ENCODE results near the gene UPF3B. TPM values are rescaled to one million over a fixed set of nuclear protein-coding genes. Genes with fewer than 3 reads are reported as not detected.

The UPF3B gene
- total and polyA plus RNA-seq, 10 of the 15 experiments (the other 5 are each of a cell fraction or from before 2014, with no cell fraction given): 5.7 to 35.3 (median 22.1) TPM

DNA sequence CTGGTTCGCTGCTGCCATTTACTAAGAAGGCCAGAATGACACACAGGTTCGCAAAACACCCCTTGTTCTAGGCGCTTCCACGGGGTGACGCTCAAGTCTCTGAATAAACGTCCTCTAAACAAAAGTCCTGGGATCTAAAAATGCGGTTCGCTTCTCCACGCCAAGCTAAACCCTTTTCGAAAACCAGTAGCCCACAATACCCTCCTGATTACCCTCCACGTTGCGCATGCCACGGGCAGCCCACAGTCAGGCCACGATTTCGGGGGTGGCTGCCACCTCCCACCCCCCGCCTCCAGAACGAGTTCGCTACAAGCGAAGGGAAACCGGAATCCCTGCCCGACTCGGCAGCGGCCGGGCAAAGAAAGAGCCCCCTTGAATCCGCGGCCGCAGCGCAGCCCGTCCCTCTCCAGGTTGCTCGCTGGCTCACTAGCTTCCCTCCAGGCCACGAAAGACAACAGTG lies 61.8 kb downstream of the UPF3B start (continued):
- TF ChIP-seq, protein P1, sequence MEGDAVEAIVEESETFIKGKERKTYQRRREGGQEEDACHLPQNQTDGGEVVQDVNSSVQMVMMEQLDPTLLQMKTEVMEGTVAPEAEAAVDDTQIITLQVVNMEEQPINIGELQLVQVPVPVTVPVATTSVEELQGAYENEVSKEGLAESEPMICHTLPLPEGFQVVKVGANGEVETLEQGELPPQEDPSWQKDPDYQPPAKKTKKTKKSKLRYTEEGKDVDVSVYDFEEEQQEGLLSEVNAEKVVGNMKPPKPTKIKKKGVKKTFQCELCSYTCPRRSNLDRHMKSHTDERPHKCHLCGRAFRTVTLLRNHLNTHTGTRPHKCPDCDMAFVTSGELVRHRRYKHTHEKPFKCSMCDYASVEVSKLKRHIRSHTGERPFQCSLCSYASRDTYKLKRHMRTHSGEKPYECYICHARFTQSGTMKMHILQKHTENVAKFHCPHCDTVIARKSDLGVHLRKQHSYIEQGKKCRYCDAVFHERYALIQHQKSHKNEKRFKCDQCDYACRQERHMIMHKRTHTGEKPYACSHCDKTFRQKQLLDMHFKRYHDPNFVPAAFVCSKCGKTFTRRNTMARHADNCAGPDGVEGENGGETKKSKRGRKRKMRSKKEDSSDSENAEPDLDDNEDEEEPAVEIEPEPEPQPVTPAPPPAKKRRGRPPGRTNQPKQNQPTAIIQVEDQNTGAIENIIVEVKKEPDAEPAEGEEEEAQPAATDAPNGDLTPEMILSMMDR (IDR thresholded peaks at IDR 0.05 in 2 of 3, conservative IDR thresholded peaks at IDR 0.05 in 1 of 3; ENCODE audit: control insufficient read depth in 2 of 3, extremely low read depth in 1 of 3, insufficient read depth in 1 of 3, low read depth in 3 of 3, low read length in 3 of 3): peak; percentile 10 to 38 (median 25); a peak in 3 of 6 replicates
- TF ChIP-seq CBFB (IDR thresholded peaks at IDR 0.05; ENCODE audit: low read depth) (no peak), ZNF274 (IDR thresholded peaks at IDR 0.05; ENCODE audit: insufficient read depth, insufficient read length) (no peak), ZSCAN29 (IDR thresholded peaks at IDR 0.05) (no peak), NFXL1 (IDR thresholded peaks at IDR 0.05; ENCODE audit: borderline replicate concordance) (no peak), DPF2 (IDR thresholded peaks at IDR 0.05) (0 out of 2 replicates have a peak, but pooled peaks have one; percentile 22), SMARCA5 (IDR thresholded peaks at IDR 0.05) (no peak), POLR2A (IDR thresholded peaks at IDR 0.05; ENCODE audit: low read depth, low read length) (no peak)
- TF ChIP-seq, protein P2, sequence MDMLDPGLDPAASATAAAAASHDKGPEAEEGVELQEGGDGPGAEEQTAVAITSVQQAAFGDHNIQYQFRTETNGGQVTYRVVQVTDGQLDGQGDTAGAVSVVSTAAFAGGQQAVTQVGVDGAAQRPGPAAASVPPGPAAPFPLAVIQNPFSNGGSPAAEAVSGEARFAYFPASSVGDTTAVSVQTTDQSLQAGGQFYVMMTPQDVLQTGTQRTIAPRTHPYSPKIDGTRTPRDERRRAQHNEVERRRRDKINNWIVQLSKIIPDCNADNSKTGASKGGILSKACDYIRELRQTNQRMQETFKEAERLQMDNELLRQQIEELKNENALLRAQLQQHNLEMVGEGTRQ (IDR thresholded peaks at IDR 0.05; ENCODE audit: borderline replicate concordance, low read depth, low read length): no peak
- TF ChIP-seq, protein P3, sequence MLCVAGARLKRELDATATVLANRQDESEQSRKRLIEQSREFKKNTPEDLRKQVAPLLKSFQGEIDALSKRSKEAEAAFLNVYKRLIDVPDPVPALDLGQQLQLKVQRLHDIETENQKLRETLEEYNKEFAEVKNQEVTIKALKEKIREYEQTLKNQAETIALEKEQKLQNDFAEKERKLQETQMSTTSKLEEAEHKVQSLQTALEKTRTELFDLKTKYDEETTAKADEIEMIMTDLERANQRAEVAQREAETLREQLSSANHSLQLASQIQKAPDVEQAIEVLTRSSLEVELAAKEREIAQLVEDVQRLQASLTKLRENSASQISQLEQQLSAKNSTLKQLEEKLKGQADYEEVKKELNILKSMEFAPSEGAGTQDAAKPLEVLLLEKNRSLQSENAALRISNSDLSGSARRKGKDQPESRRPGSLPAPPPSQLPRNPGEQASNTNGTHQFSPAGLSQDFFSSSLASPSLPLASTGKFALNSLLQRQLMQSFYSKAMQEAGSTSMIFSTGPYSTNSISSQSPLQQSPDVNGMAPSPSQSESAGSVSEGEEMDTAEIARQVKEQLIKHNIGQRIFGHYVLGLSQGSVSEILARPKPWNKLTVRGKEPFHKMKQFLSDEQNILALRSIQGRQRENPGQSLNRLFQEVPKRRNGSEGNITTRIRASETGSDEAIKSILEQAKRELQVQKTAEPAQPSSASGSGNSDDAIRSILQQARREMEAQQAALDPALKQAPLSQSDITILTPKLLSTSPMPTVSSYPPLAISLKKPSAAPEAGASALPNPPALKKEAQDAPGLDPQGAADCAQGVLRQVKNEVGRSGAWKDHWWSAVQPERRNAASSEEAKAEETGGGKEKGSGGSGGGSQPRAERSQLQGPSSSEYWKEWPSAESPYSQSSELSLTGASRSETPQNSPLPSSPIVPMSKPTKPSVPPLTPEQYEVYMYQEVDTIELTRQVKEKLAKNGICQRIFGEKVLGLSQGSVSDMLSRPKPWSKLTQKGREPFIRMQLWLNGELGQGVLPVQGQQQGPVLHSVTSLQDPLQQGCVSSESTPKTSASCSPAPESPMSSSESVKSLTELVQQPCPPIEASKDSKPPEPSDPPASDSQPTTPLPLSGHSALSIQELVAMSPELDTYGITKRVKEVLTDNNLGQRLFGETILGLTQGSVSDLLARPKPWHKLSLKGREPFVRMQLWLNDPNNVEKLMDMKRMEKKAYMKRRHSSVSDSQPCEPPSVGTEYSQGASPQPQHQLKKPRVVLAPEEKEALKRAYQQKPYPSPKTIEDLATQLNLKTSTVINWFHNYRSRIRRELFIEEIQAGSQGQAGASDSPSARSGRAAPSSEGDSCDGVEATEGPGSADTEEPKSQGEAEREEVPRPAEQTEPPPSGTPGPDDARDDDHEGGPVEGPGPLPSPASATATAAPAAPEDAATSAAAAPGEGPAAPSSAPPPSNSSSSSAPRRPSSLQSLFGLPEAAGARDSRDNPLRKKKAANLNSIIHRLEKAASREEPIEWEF (IDR thresholded peaks at IDR 0.05; ENCODE audit: insufficient replicate concordance, low read depth, low read length): no peak
- TF ChIP-seq, protein P4, sequence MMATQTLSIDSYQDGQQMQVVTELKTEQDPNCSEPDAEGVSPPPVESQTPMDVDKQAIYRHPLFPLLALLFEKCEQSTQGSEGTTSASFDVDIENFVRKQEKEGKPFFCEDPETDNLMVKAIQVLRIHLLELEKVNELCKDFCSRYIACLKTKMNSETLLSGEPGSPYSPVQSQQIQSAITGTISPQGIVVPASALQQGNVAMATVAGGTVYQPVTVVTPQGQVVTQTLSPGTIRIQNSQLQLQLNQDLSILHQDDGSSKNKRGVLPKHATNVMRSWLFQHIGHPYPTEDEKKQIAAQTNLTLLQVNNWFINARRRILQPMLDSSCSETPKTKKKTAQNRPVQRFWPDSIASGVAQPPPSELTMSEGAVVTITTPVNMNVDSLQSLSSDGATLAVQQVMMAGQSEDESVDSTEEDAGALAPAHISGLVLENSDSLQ (IDR thresholded peaks at IDR 0.05): no peak
- TF ChIP-seq, protein P5, sequence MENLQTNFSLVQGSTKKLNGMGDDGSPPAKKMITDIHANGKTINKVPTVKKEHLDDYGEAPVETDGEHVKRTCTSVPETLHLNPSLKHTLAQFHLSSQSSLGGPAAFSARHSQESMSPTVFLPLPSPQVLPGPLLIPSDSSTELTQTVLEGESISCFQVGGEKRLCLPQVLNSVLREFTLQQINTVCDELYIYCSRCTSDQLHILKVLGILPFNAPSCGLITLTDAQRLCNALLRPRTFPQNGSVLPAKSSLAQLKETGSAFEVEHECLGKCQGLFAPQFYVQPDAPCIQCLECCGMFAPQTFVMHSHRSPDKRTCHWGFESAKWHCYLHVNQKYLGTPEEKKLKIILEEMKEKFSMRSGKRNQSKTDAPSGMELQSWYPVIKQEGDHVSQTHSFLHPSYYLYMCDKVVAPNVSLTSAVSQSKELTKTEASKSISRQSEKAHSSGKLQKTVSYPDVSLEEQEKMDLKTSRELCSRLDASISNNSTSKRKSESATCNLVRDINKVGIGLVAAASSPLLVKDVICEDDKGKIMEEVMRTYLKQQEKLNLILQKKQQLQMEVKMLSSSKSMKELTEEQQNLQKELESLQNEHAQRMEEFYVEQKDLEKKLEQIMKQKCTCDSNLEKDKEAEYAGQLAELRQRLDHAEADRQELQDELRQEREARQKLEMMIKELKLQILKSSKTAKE (IDR thresholded peaks at IDR 0.05; ENCODE audit: low read depth, poor library complexity, severe bottlenecking): no peak
- TF ChIP-seq, protein P6, sequence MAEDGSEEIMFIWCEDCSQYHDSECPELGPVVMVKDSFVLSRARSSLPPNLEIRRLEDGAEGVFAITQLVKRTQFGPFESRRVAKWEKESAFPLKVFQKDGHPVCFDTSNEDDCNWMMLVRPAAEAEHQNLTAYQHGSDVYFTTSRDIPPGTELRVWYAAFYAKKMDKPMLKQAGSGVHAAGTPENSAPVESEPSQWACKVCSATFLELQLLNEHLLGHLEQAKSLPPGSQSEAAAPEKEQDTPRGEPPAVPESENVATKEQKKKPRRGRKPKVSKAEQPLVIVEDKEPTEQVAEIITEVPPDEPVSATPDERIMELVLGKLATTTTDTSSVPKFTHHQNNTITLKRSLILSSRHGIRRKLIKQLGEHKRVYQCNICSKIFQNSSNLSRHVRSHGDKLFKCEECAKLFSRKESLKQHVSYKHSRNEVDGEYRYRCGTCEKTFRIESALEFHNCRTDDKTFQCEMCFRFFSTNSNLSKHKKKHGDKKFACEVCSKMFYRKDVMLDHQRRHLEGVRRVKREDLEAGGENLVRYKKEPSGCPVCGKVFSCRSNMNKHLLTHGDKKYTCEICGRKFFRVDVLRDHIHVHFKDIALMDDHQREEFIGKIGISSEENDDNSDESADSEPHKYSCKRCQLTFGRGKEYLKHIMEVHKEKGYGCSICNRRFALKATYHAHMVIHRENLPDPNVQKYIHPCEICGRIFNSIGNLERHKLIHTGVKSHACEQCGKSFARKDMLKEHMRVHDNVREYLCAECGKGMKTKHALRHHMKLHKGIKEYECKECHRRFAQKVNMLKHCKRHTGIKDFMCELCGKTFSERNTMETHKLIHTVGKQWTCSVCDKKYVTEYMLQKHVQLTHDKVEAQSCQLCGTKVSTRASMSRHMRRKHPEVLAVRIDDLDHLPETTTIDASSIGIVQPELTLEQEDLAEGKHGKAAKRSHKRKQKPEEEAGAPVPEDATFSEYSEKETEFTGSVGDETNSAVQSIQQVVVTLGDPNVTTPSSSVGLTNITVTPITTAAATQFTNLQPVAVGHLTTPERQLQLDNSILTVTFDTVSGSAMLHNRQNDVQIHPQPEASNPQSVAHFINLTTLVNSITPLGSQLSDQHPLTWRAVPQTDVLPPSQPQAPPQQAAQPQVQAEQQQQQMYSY (CRISPR knock-in tag; IDR thresholded peaks at IDR 0.05): no peak
